ENCODE measurements around the gene PCNA.

PCNA gene

DNA sequence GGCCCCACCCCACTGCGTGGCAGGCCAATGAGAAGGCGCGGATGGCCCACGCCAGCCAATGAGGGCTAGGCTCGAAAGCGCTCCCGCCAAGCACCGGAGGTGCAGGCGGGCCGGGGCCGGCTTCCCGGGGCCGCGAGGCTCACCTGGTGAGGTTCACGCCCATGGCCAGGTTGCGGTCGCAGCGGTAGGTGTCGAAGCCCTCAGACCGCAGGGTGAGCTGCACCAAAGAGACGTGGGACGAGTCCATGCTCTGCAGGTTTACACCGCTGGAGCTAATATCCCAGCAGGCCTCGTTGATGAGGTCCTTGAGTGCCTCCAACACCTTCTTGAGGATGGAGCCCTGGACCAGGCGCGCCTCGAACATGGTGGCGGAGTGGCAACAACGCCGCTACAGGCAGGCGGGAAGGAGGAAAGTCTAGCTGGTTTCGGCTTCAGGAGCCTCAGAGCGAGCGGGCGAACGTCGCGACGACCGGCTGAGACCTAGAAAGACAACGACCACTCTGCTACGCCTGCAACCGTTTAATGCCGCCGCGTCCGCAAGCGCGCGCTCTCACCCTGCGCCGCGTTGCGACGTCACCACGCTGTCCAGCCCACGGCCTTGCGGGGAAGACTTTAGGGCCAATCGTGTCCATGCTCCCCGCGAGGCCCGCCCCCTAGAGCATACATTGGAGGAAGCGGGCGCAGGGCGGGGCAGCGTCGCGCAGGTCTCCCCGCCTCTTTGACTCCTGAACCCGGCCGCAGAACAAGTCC is at the start of gene PCNA:
PCNA (minus strand) TSS at position 524 of the 750 bp plus-strand sequence; CDS start at position 364, 160 bp downstream.
- DNase-seq (ENCODE audit: low read depth), result peak; percentile 87

GRCh38 chr20:5168651-5169396 is 49.1 kb upstream of the PCNA start:
- no peak for DNase-seq (ENCODE audit: low read depth)

GRCh38 chr20:5164645-5165625 is 45.2 kb upstream of the PCNA start:
- no peak for DNase-seq (ENCODE audit: low read depth)

- DNase-seq (ENCODE audit: low read depth), result no peak
These were observed 41.9 kb upstream of the PCNA start for GRCh38 chr20:5161536-5162164.

DNA sequence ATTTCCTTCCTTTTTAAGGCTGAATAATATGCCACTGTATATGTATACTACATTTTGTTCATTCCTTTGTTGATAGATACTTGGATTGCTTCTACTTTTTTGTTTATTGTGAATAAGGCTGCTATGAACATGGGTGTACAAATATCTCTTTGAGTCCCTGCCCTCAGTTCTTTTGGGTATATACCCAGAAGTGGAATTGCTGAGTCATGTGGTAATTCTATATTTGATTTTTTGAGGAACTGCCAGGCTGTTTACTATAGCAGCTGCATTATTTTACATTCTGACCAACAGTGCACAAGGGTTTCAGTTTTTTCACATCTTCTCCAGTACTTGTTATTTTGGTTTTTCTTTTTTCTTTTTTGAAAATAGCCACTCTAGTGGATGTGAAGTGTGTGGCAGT is 41.1 kb upstream of the PCNA start:
- no peak for DNase-seq (ENCODE audit: low read depth)

GRCh38 chr20:5159928-5160327 is 40.2 kb upstream of the PCNA start:
- DNase-seq (ENCODE audit: low read depth), result no peak

- DNase-seq (ENCODE audit: low read depth), result no peak
These were observed 37.1 kb upstream of the PCNA start for GRCh38 chr20:5156675-5157448.

DNA sequence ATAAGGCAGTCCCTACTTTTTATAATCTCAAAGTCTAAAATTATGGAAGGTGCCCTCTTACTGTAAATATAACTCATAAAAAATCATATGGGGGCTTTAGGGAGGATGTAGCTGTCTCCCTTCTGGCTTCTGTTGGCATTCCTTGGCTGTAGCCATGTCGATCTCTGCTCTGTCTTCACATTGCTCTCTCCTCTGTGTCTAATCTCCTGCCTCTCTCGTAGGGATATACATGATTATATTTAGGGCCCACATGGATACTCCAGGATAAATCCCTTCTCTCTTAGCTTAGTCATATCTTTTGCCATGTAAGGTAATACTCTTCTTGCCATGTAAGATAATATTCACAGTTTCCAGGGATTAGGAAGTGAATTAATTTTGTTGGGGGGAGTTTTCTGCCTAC is 35.6 kb upstream of the PCNA start:
- no peak for DNase-seq (ENCODE audit: low read depth)

DNA sequence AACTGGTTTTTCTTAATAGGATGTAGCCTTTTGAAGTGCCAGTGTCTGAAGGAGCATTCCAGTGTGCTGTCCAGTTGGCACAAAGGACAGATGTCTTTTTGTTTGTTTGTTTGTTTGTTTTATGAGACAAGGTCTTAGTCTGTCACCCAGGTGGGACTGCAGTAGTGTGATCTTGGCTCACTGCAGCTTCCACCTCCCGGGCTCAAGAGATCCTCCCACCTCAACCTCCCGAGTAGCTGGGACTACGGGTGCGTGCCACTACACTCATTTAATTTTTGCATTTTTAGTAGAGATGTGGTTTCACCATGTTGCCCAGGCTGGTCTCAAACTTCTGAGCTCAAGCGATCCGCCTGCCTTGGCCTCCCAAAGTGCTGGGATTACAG is 34.8 kb upstream of the PCNA start:
- DNase-seq (ENCODE audit: low read depth), result no peak

DNA sequence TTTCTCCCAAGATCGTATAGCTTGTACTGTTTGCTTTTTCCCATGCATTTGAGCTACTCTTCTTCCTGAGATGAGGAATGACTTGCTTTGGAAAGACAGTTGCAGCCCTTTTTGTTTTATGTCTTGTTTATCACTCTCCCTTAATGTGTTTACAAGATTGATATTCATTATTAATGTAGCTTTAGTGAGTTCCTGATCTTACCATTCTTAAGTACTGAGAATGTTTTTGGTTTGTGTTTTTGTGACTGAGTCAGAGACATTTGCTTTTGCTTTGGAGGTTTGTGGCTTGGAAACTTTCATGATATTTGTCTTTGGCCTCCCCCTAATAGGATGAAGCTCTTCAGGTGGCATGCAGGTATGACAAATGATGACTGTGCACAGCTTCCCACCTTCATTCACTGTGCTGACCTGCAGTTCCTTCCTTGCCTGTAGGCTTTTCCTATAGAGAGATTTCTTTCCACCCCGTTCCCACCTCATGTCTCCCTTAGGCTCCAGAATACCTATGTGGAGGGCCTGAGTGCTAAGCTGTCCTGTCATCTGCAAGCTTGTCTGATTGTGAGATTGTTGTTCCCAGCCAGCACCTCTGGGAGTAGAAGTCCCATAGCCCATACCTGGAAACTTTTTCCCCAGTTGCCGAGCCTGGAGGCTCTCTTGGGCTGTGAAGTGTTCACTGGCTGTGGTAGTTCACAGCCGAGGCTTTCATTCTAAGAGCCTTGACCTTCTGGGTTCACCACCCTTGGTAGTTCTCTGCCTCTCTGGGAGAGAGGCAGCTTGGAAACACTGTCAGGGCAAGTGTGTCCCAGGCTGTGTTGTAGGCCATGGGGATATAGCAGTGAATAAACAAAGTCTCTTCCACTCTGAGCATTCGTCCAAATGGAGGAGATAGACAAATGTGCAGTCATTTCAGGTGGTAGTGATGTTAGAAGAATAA is 34.1 kb upstream of the PCNA start:
- no peak for DNase-seq (ENCODE audit: low read depth)

DNA sequence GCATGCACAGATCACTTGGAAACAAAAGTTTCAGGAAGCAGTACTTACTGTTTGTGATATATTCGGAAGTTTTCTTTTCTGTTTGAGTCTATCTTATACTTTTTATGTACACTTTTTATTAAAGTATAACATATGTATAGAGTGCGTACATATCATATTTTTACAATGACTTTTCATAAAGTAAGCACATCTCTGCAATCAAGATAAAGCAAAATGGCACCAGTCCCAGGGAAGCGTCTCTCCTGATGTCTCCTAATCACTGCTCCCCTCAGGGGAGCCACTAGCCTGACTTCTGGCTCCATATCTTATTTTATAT is 33.4 kb upstream of the PCNA start:
- DNase-seq (ENCODE audit: low read depth), result no peak

DNA sequence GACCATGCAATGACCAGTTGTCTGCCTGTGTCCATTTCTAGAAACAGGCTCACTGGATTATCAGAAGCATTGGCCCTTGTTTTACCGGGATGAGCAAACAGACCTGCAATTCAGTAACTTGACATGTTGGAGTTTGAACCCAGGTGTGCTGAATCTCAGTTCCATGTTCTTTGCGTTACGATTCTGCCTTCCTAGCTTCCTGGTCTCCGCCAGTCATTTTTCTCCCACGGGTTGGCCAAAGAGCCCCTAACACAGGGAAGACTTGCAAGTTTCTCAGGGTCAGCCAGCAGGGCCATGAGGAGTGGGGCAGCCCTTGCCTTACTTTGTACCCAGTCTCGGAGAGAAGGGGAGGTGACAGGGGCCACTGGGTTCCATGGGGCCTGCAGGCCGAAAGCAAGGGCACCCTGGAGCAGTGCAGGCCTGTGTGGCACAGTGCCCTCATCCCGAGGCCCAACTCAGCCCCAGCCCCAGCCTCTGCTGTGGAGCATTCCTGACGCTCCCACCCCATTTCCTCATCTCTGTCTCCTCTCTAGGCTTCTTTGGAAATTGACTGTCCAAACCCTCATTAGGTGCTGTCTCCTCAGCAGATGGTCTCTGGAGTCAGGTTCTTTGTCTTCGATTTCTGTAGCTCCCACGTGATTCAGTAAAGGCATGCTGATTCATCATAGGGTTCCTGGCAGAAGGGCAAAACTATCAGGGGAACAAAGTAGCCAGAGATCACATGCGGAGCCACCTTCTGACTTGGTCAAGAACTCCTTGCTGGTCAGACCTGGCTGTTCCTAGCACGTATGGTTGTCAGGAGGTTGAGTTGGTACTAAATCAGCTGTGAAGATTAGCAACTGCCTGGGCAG is 30.7 kb upstream of the PCNA start:
- DNase-seq (ENCODE audit: low read depth), result no peak

GRCh38 chr20:5149892-5150225 is 30.1 kb upstream of the PCNA start:
- DNase-seq (ENCODE audit: low read depth), result no peak

- no peak for DNase-seq (ENCODE audit: low read depth)
These were observed 28.8 kb upstream of the PCNA start for GRCh38 chr20:5148581-5148980.

- no peak for DNase-seq (ENCODE audit: low read depth)
These were observed 27.3 kb upstream of the PCNA start for GRCh38 chr20:5146871-5147592.

- no peak for DNase-seq (ENCODE audit: low read depth)
These were observed 26.4 kb upstream of the PCNA start for GRCh38 chr20:5146099-5146668.

GRCh38 chr20:5145365-5146098 is 25.8 kb upstream of the PCNA start:
- DNase-seq (ENCODE audit: low read depth), result no peak

- DNase-seq (ENCODE audit: low read depth), result no peak
These were observed 24.1 kb upstream of the PCNA start for GRCh38 chr20:5143851-5144250.

Data from stimulated activated CD8-positive, alpha-beta memory T cell treated with anti-CD3 and anti-CD28 coated beads, Interleukin-15, amount 100 ng/mL, for 1 hour (primary cell).